ENCODE data around the gene ARL15.

The ARL15 gene

GRCh38 chr5:54242297-54242696, 68.1 kb downstream of the ARL15 start:
- DNase-seq, result no peak

- DNase-seq, result no peak
Measured at GRCh38 chr5:54234304-54234933, 76.0 kb downstream of the ARL15 start.

- no peak for DNase-seq
Measured at GRCh38 chr5:54230936-54231685, 79.3 kb downstream of the ARL15 start.

GRCh38 chr5:54229041-54229780, 81.2 kb downstream of the ARL15 start:
- DNase-seq, result no peak

GRCh38 chr5:54227759-54228158, 82.6 kb downstream of the ARL15 start:
- no peak for DNase-seq

GRCh38 chr5:54227109-54227508, 83.3 kb downstream of the ARL15 start:
- no peak for DNase-seq

GRCh38 chr5:54226215-54226614, 84.2 kb downstream of the ARL15 start:
- no peak for DNase-seq

GRCh38 chr5:54224103-54224826, 86.1 kb downstream of the ARL15 start:
- no peak for DNase-seq

GRCh38 chr5:54222336-54222735, 88.0 kb downstream of the ARL15 start:
- DNase-seq, result no peak

- DNase-seq, result no peak
Measured at GRCh38 chr5:54221135-54221534, 89.2 kb downstream of the ARL15 start.

GRCh38 chr5:54220230-54221040, 89.9 kb downstream of the ARL15 start:
- no peak for DNase-seq

GRCh38 chr5:54217826-54218503, 92.4 kb downstream of the ARL15 start:
- DNase-seq, result no peak

GRCh38 chr5:54215233-54215736, 95.1 kb downstream of the ARL15 start:
- no peak for DNase-seq

GRCh38 chr5:54214722-54215121, 95.7 kb downstream of the ARL15 start:
- DNase-seq, result no peak

- no peak for DNase-seq
Measured at GRCh38 chr5:54212331-54212730, 98.0 kb downstream of the ARL15 start.

- no peak for DNase-seq
Measured at GRCh38 chr5:54211912-54212311, 98.5 kb downstream of the ARL15 start.

- no peak for DNase-seq
Measured at GRCh38 chr5:54207566-54207965, 102.8 kb downstream of the ARL15 start.

GRCh38 chr5:54206580-54207229, 103.7 kb downstream of the ARL15 start:
- no peak for DNase-seq

GRCh38 chr5:54205918-54206317, 104.5 kb downstream of the ARL15 start:
- DNase-seq, result no peak

- no peak for DNase-seq
Measured at GRCh38 chr5:54205453-54205852, 104.9 kb downstream of the ARL15 start.

GRCh38 chr5:54197018-54197417, 113.4 kb downstream of the ARL15 start:
- no peak for DNase-seq
